Panc1 (cell line): ENCODE data around the gene ADAM33. TPM values are rescaled to one million over a fixed set of nuclear protein-coding genes. Genes with fewer than 3 reads are reported as not detected.

Experiments
- ATAC-seq: fragments of 200-7000 bp; cut with Tn5 transposase; 2 replicates; pipeline ENCODE4 v1.9.1; 2020; ENCODE audit warnings: mild to moderate bottlenecking, moderate library complexity
- BruUV-seq: library from RNA; stranded (reverse); fragments of 400-500 nt; replicated peaks from 2 replicates; lab custom pipeline; 2021; lab: Mats Ljungman, UMichigan
- CTCF ChIA-PET: fragments of 300-600 bp; sonication (Branson Sonifier 250); formaldehyde crosslinking; loops from one replicate; lab custom pipeline; 2022; ENCODE audit warnings: antibody characterized with exemption; lab: Charles Lee
- POLR2A ChIA-PET: fragments of 300-600 bp; sonication (Branson Sonifier 250); formaldehyde crosslinking; loops from one replicate; lab custom pipeline; 2022; ENCODE audit warnings: antibody characterized with exemption; lab: Charles Lee
- DNase-seq: peaks from one replicate; pipeline ENCODE4 v3.0.0-alpha.2; 2010; ENCODE audit warnings: low read depth, low spot score
- H3K27ac ChIP-seq: 2 replicates; pipeline ENCODE4 v1.5.1; 2011; ENCODE audit warnings: mild to moderate bottlenecking, low read length, inconsistent platforms
- H3K27me3 ChIP-seq: fragments of 200-500 bp; sonication (Bioruptor generic); 2 replicates; pipeline ENCODE4 v1.6.0; 2014; ENCODE audit warnings: low read length, inconsistent platforms; ENCODE audit not compliant: control insufficient read depth, insufficient read depth
- H3K36me3 ChIP-seq: fragments of 200-500 bp; sonication (Bioruptor generic); 2 replicates; pipeline ENCODE4 v1.5.1; 2014; ENCODE audit warnings: inconsistent platforms, mild to moderate bottlenecking, low read length, moderate library complexity; ENCODE audit not compliant: control insufficient read depth, insufficient read depth
- H3K4me1 ChIP-seq: 2 replicates; pipeline ENCODE4 v1.5.1; 2011; ENCODE audit warnings: inconsistent platforms, mild to moderate bottlenecking, low read length, moderate library complexity; ENCODE audit not compliant: control insufficient read depth, insufficient read depth
- H3K4me3 ChIP-seq, 2 experiments: 2 replicates each; pipeline ENCODE4 v1.5.1; 2011 to 2012; ENCODE audit warnings: low read depth in 2 of 2, low read length in 2 of 2, mild to moderate bottlenecking in 2 of 2, inconsistent platforms in 1 of 2, moderate library complexity in 1 of 2
- H3K9me3 ChIP-seq: fragments of 200-500 bp; sonication (Bioruptor generic); 2 replicates; pipeline ENCODE4 v1.5.1; 2014; ENCODE audit warnings: low read depth, mild to moderate bottlenecking, inconsistent platforms, low read length, moderate library complexity; ENCODE audit not compliant: control insufficient read depth, insufficient read depth
- POLR2AphosphoS5 ChIP-seq: IDR thresholded peaks from 2 replicates; pipeline ENCODE4 v1.6.1; 2012; ENCODE audit warnings: mild to moderate bottlenecking, low read depth, low read length, moderate library complexity
- SIN3A ChIP-seq: IDR thresholded peaks from 2 replicates; pipeline ENCODE4 v1.6.1; 2012; ENCODE audit warnings: low read depth, mild to moderate bottlenecking, low read length, moderate library complexity, borderline replicate concordance; ENCODE audit not compliant: insufficient read depth
- TCF7L2 ChIP-seq: IDR thresholded peaks from 2 replicates; pipeline ENCODE4 v1.6.1; 2011; ENCODE audit warnings: mild to moderate bottlenecking, low read depth, low read length, inconsistent platforms
- in situ Hi-C: cut with HindIII; loops from 2 replicates; pipeline ENCODE4 v1.10.0; 2016; ENCODE audit warnings: low sequenced_read_pairs, low pct_unique_long_range_greater_than_20kb
- intact Hi-C: fragments of 100-400 bp; cut with micrococcal nuclease; formaldehyde crosslinking; loops from one replicate; pipeline ENCODE4 v1.10.0; 2022; ENCODE audit not compliant: unreplicated experiment
- total RNA-seq: library from RNA; stranded (reverse); gene quantifications from one replicate; pipeline ENCODE4 v1.2.1, GENCODE V29; 2021; ENCODE audit not compliant: unreplicated experiment
- TF ChIP-seq, protein P1 (sequence below), 2 experiments: IDR thresholded peaks; 2 replicates each; pipeline ENCODE4 v1.6.1; 2011 to 2012; ENCODE audit warnings: low read depth in 2 of 2, control low read depth in 1 of 2, low read length in 1 of 2, mild to moderate bottlenecking in 1 of 2, moderate library complexity in 1 of 2; ENCODE audit not compliant: insufficient read depth in 1 of 2
- TF ChIP-seq, protein P2 (sequence below): fragments of 450-650 bp; IDR thresholded peaks from 2 replicates; pipeline ENCODE4 v1.5.1; 2017; ENCODE audit warnings: mild to moderate bottlenecking

ADAM33 gene
- total RNA-seq, 1 experiment from 2014 or later: 0.62 TPM

DNA sequence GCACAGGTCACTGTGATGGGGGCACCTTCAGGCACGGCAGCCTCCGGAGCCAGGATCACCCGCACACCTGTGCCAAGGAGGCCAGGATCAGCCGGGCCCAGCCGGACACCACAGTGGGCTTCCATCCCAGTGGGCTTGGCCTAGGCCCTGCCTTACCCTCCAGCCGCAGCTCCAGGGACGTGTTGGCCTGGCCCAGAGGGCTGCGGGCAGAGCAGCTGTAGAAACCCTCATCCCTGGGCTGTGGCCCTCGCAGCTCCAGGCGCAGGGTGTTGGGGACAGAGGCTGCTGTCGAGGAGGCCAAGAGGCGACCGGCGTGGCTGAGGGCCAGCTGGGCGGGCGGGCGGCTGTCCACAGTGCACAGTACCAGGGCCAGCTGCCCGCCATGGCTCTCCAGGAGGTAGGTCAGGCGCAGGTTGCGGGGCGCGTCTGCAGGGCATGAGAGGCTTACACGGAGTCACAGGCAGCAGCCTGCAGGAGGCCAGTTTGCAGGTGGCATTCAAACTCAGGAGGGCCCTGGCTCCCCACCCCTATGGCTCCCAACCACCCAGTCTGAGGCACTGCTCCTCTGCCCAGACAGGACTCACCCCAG lies 11.0 kb upstream of the ADAM33 start:
- intact Hi-C loops: no loop called here

DNA sequence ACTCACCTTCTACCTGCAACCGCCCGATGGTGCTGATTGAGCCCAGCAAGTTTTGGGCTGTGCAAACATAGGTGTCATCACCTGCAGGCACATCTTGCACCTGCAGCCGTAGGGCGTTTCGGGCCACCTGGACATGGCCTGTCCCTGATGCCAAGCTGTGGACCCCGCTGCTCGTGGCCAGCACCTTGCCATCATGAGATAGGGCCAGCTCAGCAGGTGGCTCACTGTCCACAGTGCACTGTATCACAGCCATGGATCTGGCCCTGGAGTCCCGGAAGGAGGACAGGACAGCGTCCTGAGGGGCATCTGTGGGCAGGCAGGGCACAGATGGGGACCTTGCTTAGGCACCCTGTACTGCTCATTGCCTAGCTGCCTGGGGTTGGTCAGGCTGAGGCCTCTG lies 10.1 kb upstream of the ADAM33 start:
- Histone ChIP-seq H3K27me3 (no peaks in the 10 kb centered on the region), H3K9me3 (no peaks in the 10 kb centered on the region), H3K4me3 (no peak overlapping the region), H3K36me3 (no peaks in the 10 kb centered on the region), H3K4me1 (no peaks in the 10 kb centered on the region), H3K27ac (no peak overlapping the region)
- in situ Hi-C loops (no loop called here), intact Hi-C loops (no loop called here)
- BruUV-seq: no TSS peak
- DNase-seq (no peak), ATAC-seq (no peak)
- ChIA-PET POLR2A (interaction anchor here (0.5 kb wide), 1 partner anchor 51 kb away, joined by 4 read pairs; no protein-coding TSS in a partner anchor), CTCF (no interaction called here)
- TF ChIP-seq, protein P1, sequence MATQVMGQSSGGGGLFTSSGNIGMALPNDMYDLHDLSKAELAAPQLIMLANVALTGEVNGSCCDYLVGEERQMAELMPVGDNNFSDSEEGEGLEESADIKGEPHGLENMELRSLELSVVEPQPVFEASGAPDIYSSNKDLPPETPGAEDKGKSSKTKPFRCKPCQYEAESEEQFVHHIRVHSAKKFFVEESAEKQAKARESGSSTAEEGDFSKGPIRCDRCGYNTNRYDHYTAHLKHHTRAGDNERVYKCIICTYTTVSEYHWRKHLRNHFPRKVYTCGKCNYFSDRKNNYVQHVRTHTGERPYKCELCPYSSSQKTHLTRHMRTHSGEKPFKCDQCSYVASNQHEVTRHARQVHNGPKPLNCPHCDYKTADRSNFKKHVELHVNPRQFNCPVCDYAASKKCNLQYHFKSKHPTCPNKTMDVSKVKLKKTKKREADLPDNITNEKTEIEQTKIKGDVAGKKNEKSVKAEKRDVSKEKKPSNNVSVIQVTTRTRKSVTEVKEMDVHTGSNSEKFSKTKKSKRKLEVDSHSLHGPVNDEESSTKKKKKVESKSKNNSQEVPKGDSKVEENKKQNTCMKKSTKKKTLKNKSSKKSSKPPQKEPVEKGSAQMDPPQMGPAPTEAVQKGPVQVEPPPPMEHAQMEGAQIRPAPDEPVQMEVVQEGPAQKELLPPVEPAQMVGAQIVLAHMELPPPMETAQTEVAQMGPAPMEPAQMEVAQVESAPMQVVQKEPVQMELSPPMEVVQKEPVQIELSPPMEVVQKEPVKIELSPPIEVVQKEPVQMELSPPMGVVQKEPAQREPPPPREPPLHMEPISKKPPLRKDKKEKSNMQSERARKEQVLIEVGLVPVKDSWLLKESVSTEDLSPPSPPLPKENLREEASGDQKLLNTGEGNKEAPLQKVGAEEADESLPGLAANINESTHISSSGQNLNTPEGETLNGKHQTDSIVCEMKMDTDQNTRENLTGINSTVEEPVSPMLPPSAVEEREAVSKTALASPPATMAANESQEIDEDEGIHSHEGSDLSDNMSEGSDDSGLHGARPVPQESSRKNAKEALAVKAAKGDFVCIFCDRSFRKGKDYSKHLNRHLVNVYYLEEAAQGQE (IDR thresholded peaks at IDR 0.05; ENCODE audit: insufficient read depth in 1 of 2, low read depth in 2 of 2, low read length in 1 of 2): no peak
- TF ChIP-seq SIN3A (no peak), POLR2AphosphoS5 (no peak), TCF7L2 (no peak)
- TF ChIP-seq, protein P2, sequence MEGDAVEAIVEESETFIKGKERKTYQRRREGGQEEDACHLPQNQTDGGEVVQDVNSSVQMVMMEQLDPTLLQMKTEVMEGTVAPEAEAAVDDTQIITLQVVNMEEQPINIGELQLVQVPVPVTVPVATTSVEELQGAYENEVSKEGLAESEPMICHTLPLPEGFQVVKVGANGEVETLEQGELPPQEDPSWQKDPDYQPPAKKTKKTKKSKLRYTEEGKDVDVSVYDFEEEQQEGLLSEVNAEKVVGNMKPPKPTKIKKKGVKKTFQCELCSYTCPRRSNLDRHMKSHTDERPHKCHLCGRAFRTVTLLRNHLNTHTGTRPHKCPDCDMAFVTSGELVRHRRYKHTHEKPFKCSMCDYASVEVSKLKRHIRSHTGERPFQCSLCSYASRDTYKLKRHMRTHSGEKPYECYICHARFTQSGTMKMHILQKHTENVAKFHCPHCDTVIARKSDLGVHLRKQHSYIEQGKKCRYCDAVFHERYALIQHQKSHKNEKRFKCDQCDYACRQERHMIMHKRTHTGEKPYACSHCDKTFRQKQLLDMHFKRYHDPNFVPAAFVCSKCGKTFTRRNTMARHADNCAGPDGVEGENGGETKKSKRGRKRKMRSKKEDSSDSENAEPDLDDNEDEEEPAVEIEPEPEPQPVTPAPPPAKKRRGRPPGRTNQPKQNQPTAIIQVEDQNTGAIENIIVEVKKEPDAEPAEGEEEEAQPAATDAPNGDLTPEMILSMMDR: no peak

More for the DNA sequence above, 11.0 kb upstream of the ADAM33 start:
- Histone ChIP-seq H3K4me3 (no peak overlapping the region), H3K4me1 (no peaks in the 10 kb centered on the region), H3K9me3 (no peaks in the 10 kb centered on the region), H3K36me3 (no peaks in the 10 kb centered on the region), H3K27me3 (no peaks in the 10 kb centered on the region), H3K27ac (no peak overlapping the region)
- in situ Hi-C loops: no loop called here
- POLR2A ChIA-PET: no interaction called here
- BruUV-seq: no TSS peak
- TF ChIP-seq, protein P2: no peak
- TF ChIP-seq SIN3A (no peak), TCF7L2 (no peak), POLR2AphosphoS5 (no peak)
- TF ChIP-seq, protein P1 (IDR thresholded peaks at IDR 0.05; ENCODE audit: insufficient read depth in 1 of 2, low read depth in 2 of 2, low read length in 1 of 2): no peak
- CTCF ChIA-PET: interaction anchor here (0.7 kb wide), 1 partner anchor 78 kb away, joined by 3 read pairs; no protein-coding TSS in a partner anchor
- ATAC-seq (peak; percentile 17; the same call in 1 of the 2 replicates), DNase-seq (no peak)
